HepG2 (cell line): Measurements from ENCODE around the gene INKA1. TPM values are rescaled to one million over a fixed set of nuclear protein-coding genes. Genes with fewer than 3 reads are reported as not detected.
A peak's percentile ranks its signal among the peaks of the same experiment; 100 is the strongest.
"Not testable (repeated sequence)": the region's sequence is repeated elsewhere in the genome, so short reads cannot be mapped to it uniquely, and the experiment has no call there.

ENCODE experiments used
- ATAC-seq: fragments of 200-7000 bp; cut with Tn5 transposase; 3 replicates; pipeline ENCODE4 v1.9.1; 2020; ENCODE audit warnings: mild to moderate bottlenecking, moderate library complexity
- BruUV-seq: library from RNA; stranded (reverse); fragments of 400-500 nt; replicated peaks from 2 replicates; lab custom pipeline; 2021; lab: Mats Ljungman, UMichigan
- CTCF ChIA-PET: fragments of 300-600 bp; formaldehyde crosslinking; extraction: SDS; loops from one replicate; lab custom pipeline; 2021; ENCODE audit warnings: low total read pairs, inconsistent platforms, low intra/inter-chr PET ratio; lab: Yijun Ruan, JAX
- POLR2A ChIA-PET: fragments of 350-600 bp; sonication (Branson Sonifier 250); formaldehyde crosslinking; loops from one replicate; lab custom pipeline; 2020; ENCODE audit warnings: antibody characterized with exemption, inconsistent platforms; lab: Yijun Ruan, JAX
- DNase-seq: peaks from one replicate; pipeline ENCODE4 v3.0.0-alpha.2; 2015; ENCODE audit warnings: low spot score
- FAIRE-seq: peaks from 3 replicates; lab custom pipeline; 2011; peaks lifted over from hg19 to GRCh38; lab: Jason Lieb, UNC
- H2AFZ ChIP-seq: one replicate; pipeline ENCODE4 v1.6.1; 2011; ENCODE audit warnings: low read length, inconsistent platforms
- H3K27ac ChIP-seq: fragments of 300-600 bp; 3 replicates; pipeline ENCODE4 v1.8.0; 2011; ENCODE audit warnings: mixed run types, mild to moderate bottlenecking, mixed read lengths, low read length, inconsistent platforms; ENCODE audit not compliant: insufficient read depth; ENCODE audit errors: extremely low read length
- H3K27me3 ChIP-seq, 2 experiments: fragments of 200-600 bp in 1 of 2; 2 replicates in 1 of 2; 3 replicates in 1 of 2; pipeline versions ENCODE4 v1.6.0 to v1.8.0; 2011; ENCODE audit warnings: low read length in 2 of 2, mild to moderate bottlenecking in 2 of 2, moderate library complexity in 2 of 2, inconsistent platforms in 1 of 2; ENCODE audit not compliant: insufficient read depth in 2 of 2, control insufficient read depth in 1 of 2
- H3K36me3 ChIP-seq, 2 experiments: fragments of 200-600 bp in 1 of 2; replicated peaks in 1 of 2; 2 replicates in 1 of 2; 3 replicates in 1 of 2; pipeline versions ENCODE4 v1.5.1 to v1.8.0; 2011; ENCODE audit warnings: low read length in 2 of 2, inconsistent platforms in 1 of 2; ENCODE audit not compliant: insufficient read depth in 2 of 2, control insufficient read depth in 1 of 2
- H3K4me1 ChIP-seq: 2 replicates; pipeline ENCODE4 v1.5.1; 2012; ENCODE audit warnings: low read length, inconsistent platforms; ENCODE audit not compliant: insufficient read depth
- H3K4me2 ChIP-seq: 2 replicates; pipeline ENCODE4 v1.6.0; 2011; ENCODE audit warnings: low read depth, low read length, inconsistent platforms
- H3K4me3 ChIP-seq, 3 experiments: fragments of 200-600 bp in 1 of 3; sonication (generic), shearing (Covaris generic) in 1 of 3; replicated peaks in 1 of 3; 2 replicates each; pipeline ENCODE4 v1.5.1; 2011 to 2016; ENCODE audit warnings: low read length in 3 of 3, inconsistent platforms in 2 of 3, low read depth in 2 of 3, mild to moderate bottlenecking in 2 of 3, control low read depth in 1 of 3, mixed read lengths in 1 of 3; ENCODE audit not compliant: insufficient read depth in 1 of 3
- H3K79me2 ChIP-seq: one replicate; pipeline ENCODE4 v1.6.1; 2011; ENCODE audit warnings: low read length, inconsistent platforms; ENCODE audit not compliant: insufficient read depth
- H3K9ac ChIP-seq: 2 replicates; pipeline ENCODE4 v1.6.0; 2011; ENCODE audit warnings: mild to moderate bottlenecking, low read depth, low read length, inconsistent platforms; ENCODE audit not compliant: insufficient read depth
- H3K9me3 ChIP-seq: 2 replicates; pipeline ENCODE4 v1.5.1; 2012; ENCODE audit warnings: mild to moderate bottlenecking, low read length
- H4K20me1 ChIP-seq: 2 replicates; pipeline ENCODE4 v1.6.0; 2011; ENCODE audit warnings: inconsistent platforms, mild to moderate bottlenecking, low read length, moderate library complexity; ENCODE audit not compliant: insufficient read depth
- MAF1 ChIP-seq: sonication (generic); formaldehyde crosslinking; IDR thresholded peaks from 2 replicates; pipeline ENCODE4 v1.5.0; 2020; ENCODE audit warnings: missing genetic modification reagents, borderline replicate concordance
- MAFF ChIP-seq: IDR thresholded peaks from 2 replicates; pipeline ENCODE4 v1.6.1; 2011; ENCODE audit warnings: low read depth, low read length, improper control_type of control experiment
- MAFK ChIP-seq, 2 experiments: IDR thresholded peaks in 1 of 2; conservative IDR thresholded peaks in 1 of 2; 2 replicates each; pipeline ENCODE4 v1.6.1; 2011; ENCODE audit warnings: improper control_type of control experiment in 2 of 2, low read length in 2 of 2
- SP2 ChIP-seq: sonication (generic); formaldehyde crosslinking; IDR thresholded peaks from 2 replicates; pipeline ENCODE4 v1.5.1; 2020; ENCODE audit warnings: mild to moderate bottlenecking, missing genetic modification reagents
- ZBTB1 ChIP-seq: sonication (generic); formaldehyde crosslinking; IDR thresholded peaks from 2 replicates; pipeline ENCODE4 v1.4.0; 2020; ENCODE audit warnings: missing genetic modification reagents, borderline replicate concordance
- ZFAT ChIP-seq: sonication (generic); formaldehyde crosslinking; conservative IDR thresholded peaks from 2 replicates; pipeline ENCODE4 v1.8.1; 2023; ENCODE audit warnings: missing genetic modification reagents, inconsistent platforms
- ZNF460 ChIP-seq: sonication (generic); formaldehyde crosslinking; IDR thresholded peaks from 2 replicates; pipeline ENCODE4 v1.5.1; 2020; ENCODE audit warnings: missing genetic modification reagents, mild to moderate bottlenecking, borderline replicate concordance
- ZNF543 ChIP-seq: sonication (generic); formaldehyde crosslinking; IDR thresholded peaks from 2 replicates; pipeline ENCODE4 v1.4.0; 2020; ENCODE audit warnings: mild to moderate bottlenecking, missing genetic modification reagents
- WGBS: methylation state at CpG from one replicate; pipeline ENCODE4 v1.1.6; 2017; ENCODE audit warnings: low lambda C conversion rate; 5-methylcytosine and 5-hydroxymethylcytosine counted together
- in situ Hi-C: cut with HindIII; loops from 2 replicates; pipeline ENCODE4 v1.10.0; 2017; ENCODE audit warnings: low pct_unique_long_range_greater_than_20kb; ENCODE audit not compliant: extremely low pct_ligation_motif_present
- intact Hi-C: fragments of 100-400 bp; cut with micrococcal nuclease; formaldehyde crosslinking; loops from one replicate; pipeline ENCODE4 v1.10.0; 2022; ENCODE audit not compliant: unreplicated experiment
- polyA plus RNA-seq, 8 experiments: library from polyadenylated mRNA; depleted of rRNA in 3 of 8; stranded (reverse) in 7 of 8; unstranded in 1 of 8; fragments of >200 nt; fragmentation: Illumina TruSeq in 4 of 8; extraction: Trizol in 4 of 8; gene quantifications; 2 replicates each; pipeline versions ENCODE4 v1.2.1 to v1.2.3, GENCODE V29; 2011 to 2016; ENCODE audit warnings: low read depth in 4 of 8, missing spikeins in 1 of 8, mixed read lengths in 1 of 8; ENCODE audit not compliant: insufficient read depth in 1 of 8
- total RNA-seq, 5 experiments: library from RNA; depleted of rRNA; stranded (reverse); fragments of >200 nt; fragmentation: Illumina TruSeq; extraction: Trizol; gene quantifications; 2 replicates each; pipeline ENCODE4 v1.2.3, GENCODE V29; 2016; ENCODE audit warnings: low read depth in 1 of 5
- TF ChIP-seq, protein P1 (sequence below): sonication (generic); formaldehyde crosslinking; IDR thresholded peaks from 2 replicates; pipeline ENCODE4 v1.4.0; 2020; ENCODE audit warnings: low read depth, mild to moderate bottlenecking, missing genetic modification reagents
- TF ChIP-seq, protein P2 (sequence below): sonication (generic); formaldehyde crosslinking; conservative IDR thresholded peaks from 2 replicates; pipeline ENCODE4 v1.4.0; 2020; ENCODE audit warnings: mild to moderate bottlenecking, missing genetic modification reagents, moderate library complexity

The INKA1 gene
- total and polyA plus RNA-seq, 2 of the 13 experiments (the other 11 are each of a cell fraction or from before 2014, with no cell fraction given), result 0.22 to 0.41 TPM

DNA sequence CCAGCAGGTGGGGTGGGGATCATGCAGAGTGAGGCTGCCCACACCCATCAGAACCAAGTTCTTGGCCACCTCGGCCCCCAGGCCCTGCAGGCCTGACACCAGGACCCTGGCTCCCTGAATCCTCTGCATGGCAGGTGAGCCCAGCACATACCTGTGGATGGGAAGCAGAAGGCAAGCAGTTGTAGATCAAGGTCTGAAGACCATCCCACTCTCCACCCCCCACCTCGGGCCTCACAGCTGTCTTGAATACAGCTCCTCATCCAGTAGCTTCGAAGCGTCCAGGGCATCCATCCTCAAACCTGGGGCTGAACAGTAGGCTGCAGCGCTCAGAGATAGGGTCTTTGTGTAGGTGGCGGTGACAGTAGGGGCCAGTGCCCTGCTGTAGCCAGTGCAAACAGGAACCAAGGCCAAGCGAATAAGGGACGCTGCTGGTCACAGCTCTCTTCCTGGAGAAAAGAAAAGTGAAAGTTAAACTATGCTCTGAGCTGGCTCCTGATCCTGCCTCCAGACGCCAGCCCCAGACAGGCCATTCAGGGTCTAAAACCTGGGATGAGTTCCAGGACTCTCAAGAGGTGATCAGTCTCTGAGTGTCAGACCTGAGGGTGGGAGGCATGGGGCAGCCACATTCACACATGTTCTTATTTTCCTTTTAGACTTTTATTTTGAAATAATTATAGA is 10.6 kb downstream of the INKA1 start, which contains the start of gene UBA7 (continued):
- TF ChIP-seq, protein P1, sequence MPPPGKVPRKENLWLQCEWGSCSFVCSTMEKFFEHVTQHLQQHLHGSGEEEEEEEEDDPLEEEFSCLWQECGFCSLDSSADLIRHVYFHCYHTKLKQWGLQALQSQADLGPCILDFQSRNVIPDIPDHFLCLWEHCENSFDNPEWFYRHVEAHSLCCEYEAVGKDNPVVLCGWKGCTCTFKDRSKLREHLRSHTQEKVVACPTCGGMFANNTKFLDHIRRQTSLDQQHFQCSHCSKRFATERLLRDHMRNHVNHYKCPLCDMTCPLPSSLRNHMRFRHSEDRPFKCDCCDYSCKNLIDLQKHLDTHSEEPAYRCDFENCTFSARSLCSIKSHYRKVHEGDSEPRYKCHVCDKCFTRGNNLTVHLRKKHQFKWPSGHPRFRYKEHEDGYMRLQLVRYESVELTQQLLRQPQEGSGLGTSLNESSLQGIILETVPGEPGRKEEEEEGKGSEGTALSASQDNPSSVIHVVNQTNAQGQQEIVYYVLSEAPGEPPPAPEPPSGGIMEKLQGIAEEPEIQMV, result 0 out of 2 replicates have a peak, but pooled peaks have one; percentile 42

DNA sequence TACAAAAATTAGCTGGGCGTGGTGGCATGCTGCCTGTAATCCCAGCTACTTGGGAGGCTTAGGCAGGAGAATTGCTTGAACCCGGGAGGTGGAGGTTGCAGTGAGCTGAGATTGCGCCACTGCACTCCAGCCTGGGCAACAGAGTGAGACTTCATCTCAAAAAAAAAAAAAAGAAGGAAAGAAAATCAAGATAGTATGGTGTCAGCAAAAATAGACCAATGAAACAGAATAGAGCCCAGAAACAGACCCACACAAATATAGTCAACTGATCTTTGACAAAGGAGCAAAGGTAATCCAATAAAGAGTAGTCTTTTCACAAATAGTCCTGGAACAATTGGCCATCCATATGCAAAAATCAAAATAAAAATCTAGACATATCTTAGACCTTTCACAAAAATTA is 20.1 kb downstream of the INKA1 start:
- H3K4me3 ChIP-seq, in situ Hi-C loops, H3K79me2 ChIP-seq, ATAC-seq, FAIRE-seq, H4K20me1 ChIP-seq, H3K27ac ChIP-seq, H2AFZ ChIP-seq, H3K4me2 ChIP-seq, H3K4me1 ChIP-seq, H3K27me3 ChIP-seq, BruUV-seq, CTCF ChIA-PET, POLR2A ChIA-PET, DNase-seq, H3K9ac ChIP-seq, intact Hi-C loops, H3K36me3 ChIP-seq, H3K9me3 ChIP-seq: not testable (repeated sequence)
- peak; percentile 17 to 57; a peak in 2 of 4 replicates for TF ChIP-seq MAFK (conservative IDR thresholded peaks at IDR 0.05 in 1 of 2, IDR thresholded peaks at IDR 0.05 in 1 of 2; ENCODE audit: low read length in 2 of 2)
- peak; percentile 32; the same call in 1 of the 2 replicates for TF ChIP-seq MAFF
- WGBS, result 88% methylated on average over 3 of the region's 3 CpGs

DNA sequence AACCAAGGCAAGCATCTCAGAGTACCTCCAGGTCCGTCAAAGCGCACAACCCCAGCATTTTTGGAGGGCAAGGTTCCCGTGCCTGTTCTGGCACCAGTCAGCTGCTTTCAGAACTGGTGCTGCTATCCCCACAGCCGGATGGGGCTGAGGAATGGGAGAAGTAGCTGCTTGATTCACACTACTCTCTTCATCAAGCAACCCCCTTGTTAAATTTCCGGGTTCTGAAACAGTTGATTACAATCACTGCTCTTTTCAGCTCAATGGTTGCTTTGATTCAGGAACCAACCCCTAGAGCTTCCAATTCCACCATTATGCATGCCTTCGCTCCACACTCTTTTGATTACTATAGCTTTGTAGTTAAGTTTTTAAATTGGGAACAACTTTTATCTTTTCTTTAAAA is 23.0 kb downstream of the INKA1 start:
- intact Hi-C loops (no loop called here), in situ Hi-C loops (no loop called here)
- H3K9me3 ChIP-seq, result no peaks in the 10 kb centered on the region
- TSS peak; percentile 54 for BruUV-seq
- no peak for ATAC-seq
- no peak overlapping the region for H3K9ac ChIP-seq
- H3K27ac ChIP-seq, result no peak overlapping the region
- no peak overlapping the region for H2AFZ ChIP-seq
- ChIA-PET CTCF (no interaction called here), POLR2A (no interaction called here)
- no peak for DNase-seq
- WGBS, result 91% methylated on average over 6 of the region's 6 CpGs
- H3K4me3 ChIP-seq, result no peak overlapping the region
- FAIRE-seq, result no peak
- H3K27me3 ChIP-seq, result no peaks in the 10 kb centered on the region
- no peaks in the 10 kb centered on the region for H3K4me1 ChIP-seq
- H4K20me1 ChIP-seq, result no peaks in the 10 kb centered on the region
- H3K4me2 ChIP-seq, result no peak overlapping the region
- H3K36me3 ChIP-seq, result peaks cover 12 to 30% of the 10 kb centered on the region in 2 experiments
- H3K79me2 ChIP-seq, result no peaks in the 10 kb centered on the region
- TF ChIP-seq ZFAT (CRISPR knock-in tag) (no peak), ZNF460 (CRISPR knock-in tag) (no peak), ZNF543 (CRISPR knock-in tag) (no peak), ZBTB1 (no peak), MAF1 (CRISPR knock-in tag) (no peak), SP2 (no peak)
- TF ChIP-seq, protein P2, sequence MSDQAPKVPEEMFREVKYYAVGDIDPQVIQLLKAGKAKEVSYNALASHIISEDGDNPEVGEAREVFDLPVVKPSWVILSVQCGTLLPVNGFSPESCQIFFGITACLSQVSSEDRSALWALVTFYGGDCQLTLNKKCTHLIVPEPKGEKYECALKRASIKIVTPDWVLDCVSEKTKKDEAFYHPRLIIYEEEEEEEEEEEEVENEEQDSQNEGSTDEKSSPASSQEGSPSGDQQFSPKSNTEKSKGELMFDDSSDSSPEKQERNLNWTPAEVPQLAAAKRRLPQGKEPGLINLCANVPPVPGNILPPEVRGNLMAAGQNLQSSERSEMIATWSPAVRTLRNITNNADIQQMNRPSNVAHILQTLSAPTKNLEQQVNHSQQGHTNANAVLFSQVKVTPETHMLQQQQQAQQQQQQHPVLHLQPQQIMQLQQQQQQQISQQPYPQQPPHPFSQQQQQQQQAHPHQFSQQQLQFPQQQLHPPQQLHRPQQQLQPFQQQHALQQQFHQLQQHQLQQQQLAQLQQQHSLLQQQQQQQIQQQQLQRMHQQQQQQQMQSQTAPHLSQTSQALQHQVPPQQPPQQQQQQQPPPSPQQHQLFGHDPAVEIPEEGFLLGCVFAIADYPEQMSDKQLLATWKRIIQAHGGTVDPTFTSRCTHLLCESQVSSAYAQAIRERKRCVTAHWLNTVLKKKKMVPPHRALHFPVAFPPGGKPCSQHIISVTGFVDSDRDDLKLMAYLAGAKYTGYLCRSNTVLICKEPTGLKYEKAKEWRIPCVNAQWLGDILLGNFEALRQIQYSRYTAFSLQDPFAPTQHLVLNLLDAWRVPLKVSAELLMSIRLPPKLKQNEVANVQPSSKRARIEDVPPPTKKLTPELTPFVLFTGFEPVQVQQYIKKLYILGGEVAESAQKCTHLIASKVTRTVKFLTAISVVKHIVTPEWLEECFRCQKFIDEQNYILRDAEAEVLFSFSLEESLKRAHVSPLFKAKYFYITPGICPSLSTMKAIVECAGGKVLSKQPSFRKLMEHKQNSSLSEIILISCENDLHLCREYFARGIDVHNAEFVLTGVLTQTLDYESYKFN (CRISPR knock-in tag), result no peak
